AG04449 (cell line): ENCODE results near the gene CCHCR1.
"Not testable (repeated sequence)": the region's sequence is repeated elsewhere in the genome, so short reads cannot be mapped to it uniquely, and the experiment has no call there.

Experiments
- CTCF ChIA-PET: fragments of 350-600 bp; formaldehyde crosslinking; extraction: SDS; loops from one replicate; lab custom pipeline; 2021; ENCODE audit warnings: antibody characterized with exemption; lab: Yijun Ruan, JAX
- POLR2A ChIA-PET: fragments of 400-600, 350-600 bp; formaldehyde crosslinking; extraction: SDS; loops from one replicate; lab custom pipeline; 2020; ENCODE audit warnings: antibody characterized with exemption, inconsistent platforms; lab: Yijun Ruan, JAX
- DNase-seq: peaks from one replicate; pipeline ENCODE4 v3.0.0-alpha.2; 2010; ENCODE audit warnings: low read depth, low spot score
- H3K4me3 ChIP-seq: 2 replicates; pipeline ENCODE4 v1.5.1; 2011; ENCODE audit warnings: low read depth, mild to moderate bottlenecking, control low read depth, low read length
- TF ChIP-seq, protein P1 (sequence below): IDR thresholded peaks from one replicate; pipeline ENCODE4 v1.5.1; 2011; ENCODE audit warnings: mild to moderate bottlenecking, moderate library complexity, low read length, control low read depth, inconsistent platforms; ENCODE audit not compliant: insufficient read depth; ENCODE audit errors: missing control alignments

CCHCR1 gene

DNA sequence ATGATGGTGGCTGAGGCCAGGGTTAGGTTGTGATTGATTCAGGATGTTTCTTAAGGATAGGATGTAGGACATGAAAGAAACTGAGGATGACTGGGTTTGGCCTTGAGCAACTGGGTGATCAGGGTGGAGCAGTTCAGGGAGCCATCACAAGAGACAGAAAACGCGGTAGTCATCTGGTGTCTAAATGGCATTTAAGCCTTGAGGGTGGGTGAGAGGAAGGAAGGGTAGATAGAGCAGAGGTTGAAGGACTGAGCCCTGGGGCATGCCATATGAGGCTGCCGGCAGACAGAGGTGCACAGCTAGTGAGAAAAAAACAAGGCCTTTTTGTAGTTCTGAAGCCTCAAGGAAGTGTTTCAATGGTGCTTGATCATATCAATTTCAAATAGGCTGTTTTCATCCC is 11.0 kb upstream of the CCHCR1 start:
- ChIA-PET POLR2A (no interaction called here), CTCF (interaction anchor here (1.2 to 1.6 kb wide), 2 partner anchors 10 to 28 kb away, joined by 3 to 7 read pairs; partner anchors contain the start of gene TCF19)

DNA sequence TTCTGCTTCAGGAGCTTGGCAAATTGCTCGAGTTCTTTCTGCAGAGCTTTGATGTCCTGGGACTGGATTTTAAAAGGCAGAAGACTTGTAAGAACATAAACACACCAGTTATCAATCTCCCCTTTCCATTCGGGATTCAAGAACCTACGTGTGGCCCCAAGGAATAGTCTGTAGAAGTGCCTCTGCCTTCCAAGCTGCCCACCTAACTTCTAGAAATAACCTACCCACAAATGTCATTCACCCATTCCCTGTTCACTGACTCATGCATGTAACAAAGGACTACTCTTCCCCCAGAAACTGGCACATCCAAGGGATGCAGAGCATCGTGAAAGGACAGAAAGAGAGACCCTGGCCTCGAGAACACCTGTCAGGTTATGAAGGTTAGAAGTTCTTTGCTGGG is 8.4 kb upstream of the CCHCR1 start:
- CTCF ChIA-PET = interaction anchor here (2.4 kb wide), 1 partner anchor 10 kb away, joined by 8 read pairs; no protein-coding TSS in a partner anchor
- POLR2A ChIA-PET = no interaction called here

More for the DNA sequence above, 11.0 kb upstream of the CCHCR1 start:
- TF ChIP-seq, protein P1, sequence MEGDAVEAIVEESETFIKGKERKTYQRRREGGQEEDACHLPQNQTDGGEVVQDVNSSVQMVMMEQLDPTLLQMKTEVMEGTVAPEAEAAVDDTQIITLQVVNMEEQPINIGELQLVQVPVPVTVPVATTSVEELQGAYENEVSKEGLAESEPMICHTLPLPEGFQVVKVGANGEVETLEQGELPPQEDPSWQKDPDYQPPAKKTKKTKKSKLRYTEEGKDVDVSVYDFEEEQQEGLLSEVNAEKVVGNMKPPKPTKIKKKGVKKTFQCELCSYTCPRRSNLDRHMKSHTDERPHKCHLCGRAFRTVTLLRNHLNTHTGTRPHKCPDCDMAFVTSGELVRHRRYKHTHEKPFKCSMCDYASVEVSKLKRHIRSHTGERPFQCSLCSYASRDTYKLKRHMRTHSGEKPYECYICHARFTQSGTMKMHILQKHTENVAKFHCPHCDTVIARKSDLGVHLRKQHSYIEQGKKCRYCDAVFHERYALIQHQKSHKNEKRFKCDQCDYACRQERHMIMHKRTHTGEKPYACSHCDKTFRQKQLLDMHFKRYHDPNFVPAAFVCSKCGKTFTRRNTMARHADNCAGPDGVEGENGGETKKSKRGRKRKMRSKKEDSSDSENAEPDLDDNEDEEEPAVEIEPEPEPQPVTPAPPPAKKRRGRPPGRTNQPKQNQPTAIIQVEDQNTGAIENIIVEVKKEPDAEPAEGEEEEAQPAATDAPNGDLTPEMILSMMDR = no peak
- H3K4me3 ChIP-seq = no peak overlapping the region
- no peak for DNase-seq

DNA sequence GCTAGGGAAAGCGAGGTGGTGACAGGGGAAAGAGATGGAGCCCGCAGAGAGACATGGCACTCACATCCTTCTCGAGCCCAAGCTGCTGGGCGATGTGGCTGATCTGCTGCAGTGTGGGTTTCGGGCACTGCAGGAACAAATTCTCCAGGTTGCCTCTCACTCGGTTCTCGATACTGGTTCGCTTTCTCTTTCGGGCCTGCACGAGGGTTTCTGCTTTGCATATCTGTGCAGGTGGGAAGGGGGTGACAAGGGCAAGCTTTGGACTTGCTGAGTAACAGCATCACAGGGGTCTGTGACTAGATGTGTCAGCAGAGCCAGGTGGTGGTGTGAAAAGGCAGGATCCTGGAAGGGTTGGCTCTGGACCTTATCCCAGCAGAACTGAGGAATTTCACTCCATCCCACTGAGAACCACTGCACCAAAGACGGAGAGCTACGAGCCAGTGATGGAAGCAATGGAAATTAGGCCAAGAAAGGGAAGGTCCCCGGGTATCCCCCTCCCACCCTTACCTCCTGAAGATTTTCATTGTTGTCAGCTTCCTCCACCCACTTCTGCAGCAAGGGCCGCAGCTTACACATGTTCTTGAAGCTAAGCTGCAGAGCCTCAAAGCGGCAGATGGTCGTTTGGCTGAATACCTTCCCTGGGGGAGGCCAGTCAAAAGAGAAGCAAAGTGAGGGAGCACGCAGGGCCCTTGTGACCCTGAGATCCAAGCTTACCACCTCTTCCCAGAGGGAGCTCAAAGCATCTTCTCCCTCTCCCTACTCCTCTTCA is 7.6 kb upstream of the CCHCR1 start:
- H3K4me3 ChIP-seq, POLR2A ChIA-PET, DNase-seq: not testable (repeated sequence)
- CTCF ChIA-PET = interaction anchor here (0.9 to 2.4 kb wide), 3 partner anchors 11 to 202 kb away, joined by 4 to 8 read pairs (median 5); partner anchors contain the start of gene PSORS1C2

More for the DNA sequence above, 8.4 kb upstream of the CCHCR1 start:
- no peak for DNase-seq
- no peak overlapping the region for H3K4me3 ChIP-seq
- TF ChIP-seq, protein P1 = no peak

DNA sequence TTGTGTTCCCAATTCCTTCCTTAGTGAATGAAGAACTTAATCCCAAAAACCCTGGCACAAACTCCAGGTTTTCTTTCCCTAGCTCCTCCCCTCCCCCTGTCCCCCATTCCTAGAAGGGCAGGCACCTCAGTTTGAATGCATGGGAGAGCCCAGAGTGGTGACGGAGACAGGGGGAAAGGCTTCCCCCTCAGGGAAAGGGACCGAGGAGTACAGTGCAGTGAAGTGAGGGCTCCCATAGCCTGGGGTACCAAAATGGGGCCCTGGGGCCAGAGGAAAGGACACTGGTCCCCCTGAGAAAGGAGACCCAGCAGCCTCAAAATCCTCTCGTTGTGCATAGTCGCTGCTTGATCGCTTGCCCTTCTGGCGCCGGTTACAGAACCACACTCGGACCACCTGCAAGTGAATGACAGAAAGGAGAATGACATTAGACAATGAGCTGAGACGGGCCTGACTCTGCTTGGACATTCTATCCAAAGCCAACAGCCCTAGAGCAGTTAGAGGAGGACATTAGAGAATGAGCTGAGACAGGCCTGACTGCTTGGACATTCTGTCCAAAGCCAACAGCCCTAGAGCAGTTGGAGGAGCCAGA is 7.0 kb upstream of the CCHCR1 start:
- CTCF ChIA-PET = interaction anchor here (0.9 to 2.4 kb wide), 3 partner anchors 11 to 203 kb away, joined by 4 to 8 read pairs (median 5); partner anchors contain the start of gene PSORS1C2
- H3K4me3 ChIP-seq, POLR2A ChIA-PET, DNase-seq: not testable (repeated sequence)

DNA sequence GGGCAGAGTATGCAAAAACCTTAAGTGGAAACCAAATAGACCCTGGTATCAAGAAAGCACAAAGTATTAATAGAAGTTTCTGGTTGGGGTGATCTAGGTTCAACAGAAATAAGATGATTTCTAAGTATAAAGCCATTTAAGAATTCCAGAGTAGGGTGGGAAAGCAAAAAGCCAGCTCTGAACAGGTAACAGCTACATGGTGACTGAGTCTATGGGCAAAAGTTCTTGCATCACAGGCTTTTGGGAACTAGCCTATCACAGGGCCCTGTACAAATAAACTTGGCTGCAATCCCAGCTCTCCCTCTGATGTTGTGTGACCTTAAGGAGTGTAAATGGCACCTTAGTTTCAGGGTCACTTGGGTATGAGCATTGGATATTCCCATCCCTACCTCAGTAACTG is 6.3 kb upstream of the CCHCR1 start:
- no peak for DNase-seq
- ChIA-PET CTCF (interaction anchor here (1.4 to 1.5 kb wide), 2 partner anchors 22 to 24 kb away, joined by 3 to 5 read pairs; partner anchors contain the start of gene PSORS1C2), POLR2A (no interaction called here)
- TF ChIP-seq, protein P1 = no peak
- H3K4me3 ChIP-seq = no peak overlapping the region

DNA sequence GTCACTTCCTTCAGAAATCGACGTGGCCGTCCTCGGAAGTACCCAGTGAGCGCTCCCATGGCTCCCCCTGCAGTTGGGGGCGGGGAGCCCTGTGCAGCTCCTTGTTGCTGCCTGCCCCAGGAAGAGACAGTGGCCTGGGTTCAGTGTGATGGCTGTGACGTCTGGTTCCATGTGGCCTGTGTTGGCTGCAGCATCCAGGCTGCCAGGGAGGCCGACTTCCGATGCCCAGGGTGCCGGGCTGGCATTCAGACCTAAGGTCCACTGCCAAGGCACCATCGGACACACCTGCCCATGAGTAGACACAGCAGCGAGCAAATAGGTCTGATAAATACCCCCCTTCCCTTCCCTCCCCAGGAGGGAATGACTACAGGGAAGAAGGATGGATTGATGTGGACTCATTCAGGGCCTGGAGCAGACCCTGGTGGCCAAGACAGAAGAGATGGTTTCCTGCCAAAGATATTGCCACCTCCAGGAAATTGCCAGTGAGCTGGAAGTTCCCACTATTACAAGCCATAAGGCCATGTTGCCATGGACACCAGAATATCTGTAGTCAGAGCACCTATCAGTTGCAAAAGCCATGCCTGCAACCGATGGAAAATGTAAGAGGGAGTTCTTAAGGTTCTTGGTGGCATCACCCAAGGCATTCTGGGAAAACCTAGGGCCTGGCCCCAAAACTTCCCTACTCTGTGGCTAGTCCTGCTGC is 5.0 kb upstream of the CCHCR1 start:
- ChIA-PET POLR2A (no interaction called here), CTCF (interaction anchor here (1.4 kb wide), 1 partner anchor 21 kb away, joined by 3 read pairs; no protein-coding TSS in a partner anchor)
- TF ChIP-seq, protein P1 = no peak
- no peak overlapping the region for H3K4me3 ChIP-seq
- no peak for DNase-seq
